HG03108 (cell line): ENCODE data around the gene ATP11C.

Experiments
- ATAC-seq: cut with Tn5 transposase; IDR thresholded peaks from one replicate; pipeline ENCODE4 v1.9.1; 2021; ENCODE audit warnings: moderate library complexity; ENCODE audit not compliant: unreplicated experiment

The ATP11C gene

GRCh38 chrX:139815771-139816170 is 117.1 kb downstream of the ATP11C start:
- no peak for ATAC-seq

DNA sequence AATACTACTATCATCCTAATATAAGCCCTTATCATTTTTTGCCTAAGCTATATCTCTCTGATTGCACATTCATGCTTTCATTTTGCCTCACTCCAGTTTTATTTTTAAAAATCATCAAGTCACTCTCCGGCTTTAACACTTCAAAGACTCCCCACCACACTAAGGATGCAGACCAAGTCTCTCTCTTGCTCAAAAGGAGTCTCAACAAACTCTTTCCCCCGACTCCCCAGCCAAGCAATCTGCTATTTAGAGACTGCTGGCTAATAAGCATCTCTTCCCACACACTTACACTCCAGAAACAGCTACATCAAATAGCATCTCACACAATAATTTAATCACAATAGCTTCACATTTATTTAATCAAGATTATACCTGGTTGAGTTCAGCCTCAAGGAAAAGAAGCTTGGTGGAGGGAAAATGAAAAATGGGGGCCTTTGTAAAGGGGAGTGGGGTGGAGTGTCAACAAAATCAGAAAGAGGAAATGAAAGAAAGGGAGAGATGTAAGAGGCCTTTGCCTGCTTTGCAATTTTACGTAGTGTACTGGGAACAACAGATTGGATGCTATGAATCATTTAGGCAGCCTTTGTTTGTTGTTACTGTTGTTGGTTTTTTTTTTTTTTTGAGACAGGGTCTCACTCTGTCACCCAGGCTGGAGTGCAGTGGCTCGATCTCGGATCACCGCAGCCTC is 120.8 kb downstream of the ATP11C start:
- no peak for ATAC-seq

DNA sequence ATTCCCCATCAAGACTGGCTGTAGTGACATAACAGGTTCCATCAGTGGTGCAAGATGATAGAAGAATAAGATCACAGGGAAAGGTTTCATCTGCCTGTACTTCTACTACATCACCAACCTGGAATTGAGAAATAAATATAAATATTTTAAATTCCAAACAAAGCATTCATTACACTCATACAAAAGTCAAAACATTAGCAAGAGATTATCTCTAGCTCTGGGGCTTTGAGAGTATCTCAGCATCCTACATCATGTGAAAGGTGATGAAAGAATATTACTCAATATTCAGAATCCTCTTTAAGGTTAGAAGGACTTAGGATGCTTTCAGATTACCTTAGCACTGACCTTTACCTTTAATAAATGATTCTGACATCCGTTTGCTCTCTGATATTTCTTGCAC is 128.4 kb downstream of the ATP11C start:
- ATAC-seq = no peak

DNA sequence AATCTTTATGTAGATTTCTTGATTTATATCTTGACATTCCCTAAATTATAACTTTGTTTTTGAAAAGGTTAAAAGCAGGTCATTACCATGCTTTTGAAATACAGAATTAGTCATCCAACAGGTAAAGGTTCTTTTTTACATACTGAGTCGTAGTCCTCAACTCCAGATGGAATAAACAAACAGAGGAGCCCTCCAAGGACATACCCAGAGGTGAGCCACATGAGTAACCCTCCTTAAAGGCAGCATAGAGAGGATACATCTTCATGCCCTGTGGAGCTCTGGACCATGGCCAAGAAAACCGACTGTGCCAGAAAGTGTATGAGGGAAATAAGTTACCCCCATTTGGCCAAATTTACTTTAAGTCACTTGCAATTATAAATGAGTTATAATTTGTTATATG is 129.6 kb downstream of the ATP11C start:
- no peak for ATAC-seq

DNA sequence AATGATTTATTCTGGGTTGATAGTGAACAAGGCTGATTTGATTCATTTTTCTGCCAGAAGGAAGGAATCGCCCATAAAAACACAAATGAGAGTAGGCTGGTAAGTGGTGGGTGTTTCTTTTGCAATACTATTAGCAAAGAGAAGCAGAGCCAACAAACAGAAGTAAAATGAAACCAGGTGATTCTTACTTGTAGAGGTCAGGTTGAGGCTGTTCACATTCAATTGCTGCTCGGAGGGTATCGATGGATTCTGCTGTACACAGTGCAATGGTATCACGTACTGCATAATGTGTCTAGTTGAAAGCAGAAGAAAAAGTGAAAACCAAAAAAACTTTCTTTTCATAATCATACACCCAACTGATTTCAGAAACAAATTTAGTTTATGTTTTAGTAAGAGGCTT is 130.8 kb downstream of the ATP11C start:
- no peak for ATAC-seq

GRCh38 chrX:139801397-139801813 is 131.4 kb downstream of the ATP11C start:
- no peak for ATAC-seq

DNA sequence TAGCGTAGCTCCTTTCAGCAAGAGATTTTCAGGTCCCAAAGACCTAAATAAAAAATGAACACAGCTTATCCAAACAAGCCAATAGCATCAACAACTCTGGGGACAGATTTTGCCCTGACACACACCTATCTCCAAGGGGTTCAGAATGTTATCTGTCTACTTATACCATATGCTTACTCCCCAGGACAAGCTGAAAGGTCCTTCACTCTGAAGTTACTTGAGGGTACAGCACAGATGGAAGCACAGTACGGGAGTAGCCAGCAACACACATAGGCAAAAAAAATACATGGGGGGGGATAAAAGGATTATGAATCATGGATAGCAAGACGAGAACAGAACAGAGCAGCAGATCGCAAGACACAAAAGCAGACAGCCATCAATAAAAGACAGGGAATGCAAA is 134.2 kb downstream of the ATP11C start:
- no peak for ATAC-seq

- ATAC-seq = peak; percentile 98
These were observed 137.7 kb downstream of the ATP11C start for GRCh38 chrX:139795196-139795595.

DNA sequence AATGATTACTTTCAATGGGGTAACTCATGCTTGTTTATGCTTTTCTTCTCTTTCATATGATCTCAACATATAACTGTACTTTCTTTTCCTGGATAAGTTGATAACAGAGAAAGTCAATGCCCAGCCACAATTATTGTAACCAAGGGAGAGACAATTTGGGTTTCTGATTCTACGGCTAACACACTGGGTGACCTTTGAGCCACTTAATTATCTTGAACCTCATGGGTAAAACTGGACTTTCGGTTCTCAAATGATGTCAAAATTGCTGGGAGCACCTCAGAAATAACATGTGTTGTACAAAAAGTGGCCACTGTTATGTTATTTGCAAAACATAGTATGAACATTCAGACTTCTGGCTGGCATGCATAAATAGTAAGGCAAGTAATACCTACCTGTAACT is 145.3 kb downstream of the ATP11C start:
- ATAC-seq = no peak

DNA sequence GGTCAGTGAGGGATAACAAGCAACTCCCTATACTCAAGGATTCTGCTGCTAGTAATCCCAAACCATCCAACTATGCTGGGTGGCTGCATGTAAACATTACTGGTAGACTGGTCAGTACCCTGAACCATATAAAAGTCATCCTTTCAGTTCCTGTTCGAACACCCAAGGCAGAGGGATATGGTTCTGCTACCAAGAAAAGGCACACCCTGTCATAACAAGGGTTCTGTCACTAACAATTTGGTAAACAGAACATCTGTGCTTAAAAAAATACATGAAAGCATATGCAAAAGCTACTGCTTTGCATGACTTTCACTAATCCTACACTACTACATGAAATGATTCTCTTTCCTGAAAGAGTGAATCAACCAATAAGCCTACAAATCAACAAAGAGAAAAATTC is 148.0 kb downstream of the ATP11C start:
- peak; percentile 77 for ATAC-seq

DNA sequence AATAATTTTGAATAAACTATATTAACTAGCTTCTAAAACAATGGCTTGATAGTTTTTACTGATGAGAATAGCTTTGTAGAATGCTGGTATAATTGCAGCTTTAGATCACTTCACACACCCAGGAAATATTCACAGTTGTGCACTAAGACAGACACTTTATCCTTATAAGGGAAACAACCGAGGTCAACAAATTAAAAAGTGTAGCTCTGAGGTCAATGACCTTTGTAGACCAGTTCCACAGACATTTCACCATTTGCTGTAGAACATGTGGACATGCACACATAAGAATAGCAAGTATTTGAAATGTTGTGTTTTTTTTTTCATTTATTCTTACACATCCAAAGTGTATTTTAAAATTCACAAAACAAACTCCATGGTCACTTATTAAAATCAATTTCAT is 148.9 kb downstream of the ATP11C start:
- ATAC-seq = no peak

DNA sequence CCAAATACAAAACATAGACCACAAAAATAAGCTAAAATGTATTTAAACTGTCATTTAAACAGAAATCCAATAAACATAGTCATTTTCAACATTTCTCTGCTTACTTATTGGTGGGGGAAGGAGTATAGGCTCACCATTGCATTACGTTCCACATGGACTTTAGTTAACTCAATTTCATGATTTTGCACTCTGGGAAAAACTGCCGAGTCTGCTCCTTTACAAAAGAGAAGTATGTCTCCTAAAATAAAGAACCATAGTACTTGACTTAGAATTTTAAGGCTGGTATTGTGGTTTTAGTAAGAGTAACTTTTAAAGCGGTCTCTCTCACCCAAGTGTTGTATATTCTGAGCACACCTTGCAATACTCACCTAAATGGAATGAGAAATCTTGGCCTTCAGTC is 149.8 kb downstream of the ATP11C start:
- ATAC-seq = no peak

DNA sequence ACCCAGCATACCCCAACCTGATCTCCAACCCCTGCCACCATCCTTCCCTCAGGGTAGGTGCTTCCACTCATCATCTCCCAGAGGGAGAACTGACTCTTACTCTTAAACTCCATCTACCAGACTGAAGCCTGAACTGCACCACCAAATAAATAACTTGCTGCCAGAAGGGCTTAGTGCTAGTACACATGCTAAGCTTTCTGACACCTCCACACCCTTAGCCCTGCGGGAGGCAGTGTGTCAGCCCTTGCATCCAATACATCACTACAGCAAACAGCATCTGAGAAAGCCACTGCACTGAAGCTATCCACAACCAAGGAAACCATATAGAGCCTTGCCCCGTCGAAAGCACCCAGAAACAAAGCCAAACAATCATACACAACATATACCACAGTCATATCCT is 156.3 kb downstream of the ATP11C start:
- no peak for ATAC-seq

DNA sequence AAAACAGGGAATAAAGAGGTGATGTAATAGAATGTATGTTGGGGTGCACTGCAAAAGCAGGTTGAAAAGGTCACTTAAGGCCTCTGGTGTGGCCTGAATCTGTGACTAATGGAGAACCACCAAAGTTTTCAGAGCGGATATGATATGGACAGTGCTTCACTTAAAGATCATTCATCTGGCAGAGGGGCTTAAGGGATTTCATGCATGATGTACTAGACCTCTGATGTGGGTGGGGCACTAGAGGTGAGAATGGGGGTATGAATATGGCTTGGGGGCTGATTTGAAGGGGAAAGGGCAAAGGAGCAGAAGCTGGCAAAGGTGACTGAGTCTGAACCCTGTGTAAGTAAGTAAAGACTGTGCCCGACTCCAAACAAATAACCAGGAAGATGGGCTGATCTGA is 162.5 kb downstream of the ATP11C start:
- ATAC-seq = no peak

GRCh38 chrX:139766545-139766983 is 166.3 kb downstream of the ATP11C start:
- ATAC-seq = peak; percentile 57

GRCh38 chrX:139762400-139763183 is 170.3 kb downstream of the ATP11C start:
- ATAC-seq = no peak

DNA sequence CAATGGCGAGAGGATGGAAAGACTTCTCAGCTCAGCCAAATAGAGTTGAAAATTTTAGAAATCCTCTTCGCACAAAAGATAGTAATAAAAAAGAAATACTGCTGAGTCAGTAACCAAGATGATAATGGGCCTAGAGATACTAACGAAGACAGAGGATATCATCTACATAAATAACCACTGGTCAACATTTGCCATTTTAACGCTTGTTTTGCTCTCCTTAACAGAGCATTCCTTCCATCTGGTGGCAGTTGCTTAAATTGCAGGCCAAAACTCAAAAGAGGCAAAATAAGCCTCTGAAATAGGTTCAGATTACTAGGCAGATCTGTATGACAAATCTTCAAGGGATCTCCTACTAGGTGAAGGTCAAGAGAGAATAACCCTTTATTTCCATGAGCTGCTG is 173.2 kb downstream of the ATP11C start:
- no peak for ATAC-seq

- ATAC-seq = no peak
These were observed 174.0 kb downstream of the ATP11C start for GRCh38 chrX:139758809-139759208.

DNA sequence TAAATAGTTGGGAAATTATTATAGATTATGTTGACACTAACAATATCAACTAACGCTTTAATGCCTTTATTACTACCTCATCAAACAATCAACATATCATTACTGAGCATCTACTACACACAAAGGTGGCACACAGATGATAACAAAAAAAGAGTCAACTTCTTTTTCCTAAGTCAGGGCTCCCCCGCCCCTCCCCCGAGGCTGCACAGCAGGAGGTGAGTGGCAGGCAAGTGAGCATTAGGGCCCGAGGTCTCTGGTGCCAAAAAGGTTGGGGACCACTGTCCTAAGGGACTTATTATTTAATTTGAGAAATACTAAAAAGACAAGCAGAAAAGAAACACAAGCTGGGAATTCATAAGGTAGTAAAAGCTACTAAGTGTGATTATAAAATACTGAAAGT is 174.6 kb downstream of the ATP11C start:
- ATAC-seq = no peak

DNA sequence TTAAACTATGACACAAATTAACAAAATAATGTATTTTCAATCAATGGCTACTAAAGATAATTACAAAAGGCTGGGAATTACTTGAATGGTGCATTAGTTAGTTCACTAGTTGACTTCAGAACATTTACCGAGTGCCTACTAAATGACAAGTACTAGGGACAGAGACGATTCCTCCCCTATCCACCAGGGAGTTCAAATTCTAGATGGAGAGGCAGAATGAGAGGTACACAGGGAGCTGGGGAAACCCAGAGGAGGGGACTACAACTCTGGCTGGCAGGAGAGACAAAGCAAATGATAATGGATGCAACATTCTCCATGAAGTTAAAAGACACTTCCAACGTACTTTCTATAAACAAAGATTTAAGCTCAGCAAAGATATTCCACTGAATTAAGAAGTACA is 181.8 kb downstream of the ATP11C start:
- ATAC-seq = no peak

DNA sequence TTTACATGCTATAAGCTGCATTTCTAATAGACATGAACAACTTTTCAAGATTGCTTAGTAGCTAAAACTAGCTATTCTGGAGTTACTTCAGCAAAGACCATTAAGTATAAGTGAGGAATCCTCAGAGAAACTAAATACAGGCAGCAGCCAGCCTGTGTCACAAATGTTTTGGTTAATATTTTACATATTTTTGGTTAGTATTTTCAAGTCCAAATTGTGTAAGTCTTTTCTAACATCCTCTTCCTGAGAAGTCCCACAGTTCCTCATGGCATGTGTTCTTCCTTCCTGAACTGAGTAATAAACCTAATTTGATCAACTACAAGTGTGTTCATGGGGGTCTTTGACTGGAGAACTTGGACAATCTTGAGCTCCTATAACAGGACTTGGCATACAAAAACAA is 182.5 kb downstream of the ATP11C start:
- ATAC-seq = no peak

DNA sequence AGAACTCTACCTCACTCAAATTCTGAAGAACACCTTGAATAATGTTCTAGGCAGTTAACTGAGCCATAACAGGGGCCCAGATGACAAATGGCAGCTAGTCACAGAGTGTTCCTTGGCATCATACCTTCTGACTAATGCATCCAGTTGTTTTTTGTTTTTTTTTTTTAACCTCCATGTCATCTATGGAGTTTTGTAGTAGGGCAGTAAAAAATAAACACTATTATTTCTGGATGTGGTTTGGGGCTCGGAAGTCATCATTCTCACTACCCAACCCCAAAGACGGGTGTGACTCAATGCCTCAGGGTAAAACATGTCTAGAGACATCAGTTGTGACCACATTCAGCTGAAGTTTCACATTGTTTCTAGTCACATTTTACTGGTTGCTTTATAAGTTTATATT is 193.7 kb downstream of the ATP11C start:
- ATAC-seq = peak; percentile 80

GRCh38 chrX:139738581-139738980 is 194.3 kb downstream of the ATP11C start:
- no peak for ATAC-seq
